Pancreas (tissue), 10 donors: ENCODE measurements around the gene CHPF2. TPM values are rescaled to one million over a fixed set of nuclear protein-coding genes. Genes with fewer than 3 reads are reported as not detected.
A peak's percentile ranks its signal among the peaks of the same experiment; 100 is the strongest.

Experiments used
- ATAC-seq, 4 donors: fragments of 200-7000 bp; cut with Tn5 transposase; one replicate each; pipeline versions ENCODE4 v1.8.0 to v1.9.1; 2020; ENCODE audit warnings: mild to moderate bottlenecking in 4 of 4, moderate library complexity in 4 of 4
- DNase-seq, 6 donors: peaks; one replicate each; pipeline ENCODE4 v3.0.0-alpha.2; 2020
- FAIRE-seq: peaks from 2 replicates; lab custom pipeline; 2012; peaks lifted over from hg19 to GRCh38; lab: Jason Lieb, UNC
- H3K27ac ChIP-seq, 4 donors: fragments of 200-600 bp; sonication (generic); 1 replicate in 3 of 4; 2 replicates in 1 of 4; pipeline versions ENCODE4 v1.5.0 to v1.8.0; 2020
- H3K27me3 ChIP-seq, 4 donors: fragments of 200-600 bp; one replicate each; pipeline ENCODE4 v1.8.0; 2021
- H3K36me3 ChIP-seq, 3 donors: fragments of 200-600 bp; sonication (generic) in 1 of 3; one replicate each; pipeline versions ENCODE4 v1.5.0 to v1.8.0; 2020 to 2021
- H3K4me1 ChIP-seq, 3 donors: fragments of 200-600 bp; one replicate each; pipeline ENCODE4 v1.8.0; 2021
- H3K4me3 ChIP-seq, 4 donors: fragments of 200-600 bp; sonication (generic) in 2 of 4; one replicate each; pipeline versions ENCODE4 v1.5.0 to v1.8.0; 2020 to 2021
- H3K9me3 ChIP-seq, 4 donors: fragments of 200-600 bp; one replicate each; pipeline ENCODE4 v1.8.0; 2021
- CTCF ChIP-seq, 4 donors: fragments of 200-600 bp; sonication (generic) in 3 of 4; IDR thresholded peaks; one replicate each; pipeline versions ENCODE4 v1.5.0 to v1.8.0; 2021; ENCODE audit warnings: antibody characterized with exemption in 4 of 4
- WGBS, 2 donors: extraction: QIAGEN DNeasy Blood & Tissue Kit; methylation state at CpG; one replicate each; pipeline ENCODE4 v1.1.7; 2013; 5-methylcytosine and 5-hydroxymethylcytosine counted together
- intact Hi-C, 3 donors: fragments of 100-400 bp; cut with DNase I; formaldehyde crosslinking; loops; one replicate each; pipeline versions ENCODE4 v1.11.1 to v1.14.2; 2022
- polyA plus RNA-seq, 2 donors: library from polyadenylated mRNA; stranded (reverse); fragments of 200-250 nt; gene quantifications; one replicate each; pipeline ENCODE4 v1.2.3, GENCODE V29; 2013
- total RNA-seq, 6 donors: library from RNA; stranded (reverse); fragmentation: NEBNext Ultra II Directional in 4 of 6; extraction: Animal tissue kit (Norgen Biotek cat#: 25700) in 4 of 6; gene quantifications; one replicate each; pipeline versions ENCODE4 v1.2.1 to v1.2.4, GENCODE V29; 2021 to 2023
- donor health status: healthy with polysubstance abuse.
- donor health status: DM: no; HTN: no; CAD: no; lungs with moderate emphysema.
- donor health status: DM: no; HTN: no; CAD: no.
- donor health status: control.
- donor health status: control.
- donor health status: Bipolar disorder and iron deficiency.
- donor health status: DM: yes; HTN: yes; CAD: no.
- donor health status: DM: no; HTN: no; CAD: no.
- donor health status: DM: no; HTN: no; CAD: no.
- donor health status: DM: yes; HTN: yes; CAD: no.

Gene CHPF2, protein sequence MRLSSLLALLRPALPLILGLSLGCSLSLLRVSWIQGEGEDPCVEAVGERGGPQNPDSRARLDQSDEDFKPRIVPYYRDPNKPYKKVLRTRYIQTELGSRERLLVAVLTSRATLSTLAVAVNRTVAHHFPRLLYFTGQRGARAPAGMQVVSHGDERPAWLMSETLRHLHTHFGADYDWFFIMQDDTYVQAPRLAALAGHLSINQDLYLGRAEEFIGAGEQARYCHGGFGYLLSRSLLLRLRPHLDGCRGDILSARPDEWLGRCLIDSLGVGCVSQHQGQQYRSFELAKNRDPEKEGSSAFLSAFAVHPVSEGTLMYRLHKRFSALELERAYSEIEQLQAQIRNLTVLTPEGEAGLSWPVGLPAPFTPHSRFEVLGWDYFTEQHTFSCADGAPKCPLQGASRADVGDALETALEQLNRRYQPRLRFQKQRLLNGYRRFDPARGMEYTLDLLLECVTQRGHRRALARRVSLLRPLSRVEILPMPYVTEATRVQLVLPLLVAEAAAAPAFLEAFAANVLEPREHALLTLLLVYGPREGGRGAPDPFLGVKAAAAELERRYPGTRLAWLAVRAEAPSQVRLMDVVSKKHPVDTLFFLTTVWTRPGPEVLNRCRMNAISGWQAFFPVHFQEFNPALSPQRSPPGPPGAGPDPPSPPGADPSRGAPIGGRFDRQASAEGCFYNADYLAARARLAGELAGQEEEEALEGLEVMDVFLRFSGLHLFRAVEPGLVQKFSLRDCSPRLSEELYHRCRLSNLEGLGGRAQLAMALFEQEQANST
- total RNA-seq = 10 to 100 TPM; 12.8 to 27.9 (median 18.9) TPM
- polyA plus RNA-seq = 10 to 100 TPM; 35.3 to 38.6 TPM

GRCh38 chr7:151232091-151232916, at the start of gene CHPF2:
CHPF2 (plus strand) TSS chr7:151232483; CDS start chr7:151234012, 1,529 bp downstream.
- WGBS, 2 donors = 0 to 1% methylated on average over 59 to 79 of the region's 79 CpGs
- H3K4me1 ChIP-seq = peaks cover 5 to 19% (median 7%) of the 10 kb centered on the region in 3 donors
- H3K27ac ChIP-seq = peak within 1 kb of the TSS; percentile 30 to 83 (median 62)
- H3K4me3 ChIP-seq = peak within 1 kb of the TSS; percentile 75 to 99 (median 98)
- DNase-seq (peak; percentile 89 to 96 (median 90)), FAIRE-seq (no peak), ATAC-seq (peak; percentile 95 to 97 (median 96))
- no peaks in the 10 kb centered on the region for H3K27me3 ChIP-seq
- intact Hi-C loops = no loop called here
- no peak for TF ChIP-seq CTCF (IDR thresholded peaks at IDR 0.05)
- H3K9me3 ChIP-seq = no peaks in the 10 kb centered on the region
- H3K36me3 ChIP-seq = peaks cover 0 to 12% (median 1%) of the 10 kb centered on the region in 3 donors

GRCh38 chr7:151185762-151186639, 46.3 kb upstream of the CHPF2 start:
- WGBS, 2 donors = 81 to 89% methylated on average over 16 of the region's 16 CpGs
- Histone ChIP-seq H3K27ac (no peak overlapping the region), H3K9me3 (no peaks in the 10 kb centered on the region), H3K27me3 (no peaks in the 10 kb centered on the region), H3K4me1 (no peaks in the 10 kb centered on the region), H3K4me3 (no peak overlapping the region), H3K36me3 (no peaks in the 10 kb centered on the region)
- intact Hi-C loops = no loop called here
- ATAC-seq = no peak
- TF ChIP-seq CTCF (IDR thresholded peaks at IDR 0.05) = no peak
- peak in 1 of 6 donors; percentile 17 for DNase-seq
- no peak for FAIRE-seq

DNA sequence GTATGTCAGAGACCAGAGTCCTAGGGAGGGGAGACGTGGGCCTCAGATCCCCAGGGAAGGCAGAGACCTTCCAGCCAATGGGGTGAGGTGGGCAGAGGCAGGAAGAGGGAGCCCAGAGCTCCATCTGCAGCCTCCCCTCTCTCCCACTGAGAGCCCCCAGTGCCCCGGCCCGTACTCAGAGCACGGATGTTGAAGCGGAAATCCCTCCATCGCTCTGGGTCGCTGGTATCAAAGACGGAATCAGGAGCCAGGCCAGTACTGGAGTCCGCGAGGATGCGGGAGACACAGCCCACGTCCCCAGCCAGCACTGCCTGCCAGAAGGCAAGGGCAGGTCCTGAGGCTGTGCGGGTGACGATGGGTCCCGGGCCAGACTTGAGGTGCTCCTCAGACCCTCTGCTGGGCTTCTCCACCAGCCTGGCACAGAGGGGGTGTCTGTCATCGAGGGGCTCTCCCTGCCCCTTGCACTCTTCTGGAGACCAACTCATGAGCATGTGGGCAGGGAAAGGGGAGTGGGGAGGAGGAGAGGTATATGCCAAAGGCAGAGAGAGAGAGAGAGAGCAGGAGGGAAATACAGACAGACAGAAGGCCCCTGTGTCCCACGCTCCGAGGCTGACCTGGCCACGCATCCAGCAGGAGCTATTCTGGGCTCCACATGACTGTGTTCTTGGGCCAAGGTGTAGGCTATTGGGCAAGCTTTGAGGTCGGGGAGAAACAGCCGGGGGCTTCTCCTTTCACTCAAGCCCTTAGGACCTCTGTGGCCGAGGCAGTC, 45.5 kb upstream of the CHPF2 start, which contains the start of gene ASB10:
Gene ASB10, minus strand, starts transcription at position 611 of the 769 bp plus-strand sequence. Its CDS starts 120 bp downstream, at position 491.
- H3K27me3 ChIP-seq = no peaks in the 10 kb centered on the region
- H3K9me3 ChIP-seq = no peaks in the 10 kb centered on the region
- H3K4me3 ChIP-seq = no peak within 1 kb of the TSS
- no peak within 1 kb of the TSS for H3K27ac ChIP-seq
- no peaks in the 10 kb centered on the region for H3K36me3 ChIP-seq
- DNase-seq = no peak
- TF ChIP-seq CTCF (IDR thresholded peaks at IDR 0.05) = no peak
- no peak for ATAC-seq
- intact Hi-C loops = no loop called here
- no peaks in the 10 kb centered on the region for H3K4me1 ChIP-seq
- 70 to 74% methylated on average over 21 to 22 of the region's 22 CpGs for WGBS, 2 donors
- no peak for FAIRE-seq
